CD4-positive, alpha-beta T cell treated with Interleukin-17A for 1 hour (primary cell): Measurements from ENCODE around the gene PTPRN2.

Source experiments
- DNase-seq: peaks from one replicate; pipeline ENCODE4 v3.0.0-alpha.2; 2020

PTPRN2 gene

GRCh38 chr7:158098125-158099030 lies 489.2 kb downstream of the PTPRN2 start:
- DNase-seq, result no peak

- no peak for DNase-seq
These were observed 490.0 kb downstream of the PTPRN2 start for GRCh38 chr7:158097453-158098124.

- no peak for DNase-seq
These were observed 490.5 kb downstream of the PTPRN2 start for GRCh38 chr7:158097106-158097452.

- DNase-seq, result no peak
These were observed 491.0 kb downstream of the PTPRN2 start for GRCh38 chr7:158096582-158096981.

- no peak for DNase-seq
These were observed 492.9 kb downstream of the PTPRN2 start for GRCh38 chr7:158094671-158095226.

GRCh38 chr7:158094046-158094445 lies 493.6 kb downstream of the PTPRN2 start:
- no peak for DNase-seq

GRCh38 chr7:158093156-158093796 lies 494.3 kb downstream of the PTPRN2 start:
- no peak for DNase-seq

- no peak for DNase-seq
These were observed 500.4 kb downstream of the PTPRN2 start for GRCh38 chr7:158087196-158087595.

GRCh38 chr7:158085741-158086695 lies 501.6 kb downstream of the PTPRN2 start:
- DNase-seq, result no peak

GRCh38 chr7:158084555-158084954 lies 503.1 kb downstream of the PTPRN2 start:
- no peak for DNase-seq

- no peak for DNase-seq
These were observed 503.9 kb downstream of the PTPRN2 start for GRCh38 chr7:158083526-158084310.

GRCh38 chr7:158082761-158083160 lies 504.9 kb downstream of the PTPRN2 start:
- no peak for DNase-seq

- DNase-seq, result no peak
These were observed 506.7 kb downstream of the PTPRN2 start for GRCh38 chr7:158080899-158081445.

- DNase-seq, result no peak
These were observed 509.4 kb downstream of the PTPRN2 start for GRCh38 chr7:158077934-158078910.

GRCh38 chr7:158077151-158077840 lies 510.3 kb downstream of the PTPRN2 start:
- no peak for DNase-seq

- DNase-seq, result no peak
These were observed 511.0 kb downstream of the PTPRN2 start for GRCh38 chr7:158076656-158077055.

- DNase-seq, result no peak
These were observed 511.4 kb downstream of the PTPRN2 start for GRCh38 chr7:158076215-158076614.

- DNase-seq, result no peak
These were observed 512.0 kb downstream of the PTPRN2 start for GRCh38 chr7:158075633-158076001.
